Esophagus muscularis mucosa (tissue), 3 donors: ENCODE data around the gene FSD1L.

Experiments used
- POLR2A ChIP-seq: fragments of 450-650 bp; IDR thresholded peaks from one replicate; pipeline ENCODE4 v1.6.1; 2017; ENCODE audit warnings: antibody characterized with exemption, moderate library complexity, mild to moderate bottlenecking, low read depth
- POLR2AphosphoS5 ChIP-seq, 2 donors: sonication (generic); formaldehyde crosslinking; IDR thresholded peaks; one replicate each; pipeline ENCODE4 v1.6.1; 2017; ENCODE audit warnings: antibody characterized with exemption in 2 of 2
- TF ChIP-seq, protein P1 (sequence below), 3 experiments: fragments of 200-600 bp in 2 of 3; fragments of 450-650 bp in 1 of 3; sonication (generic) in 2 of 3; IDR thresholded peaks; one replicate each; pipeline ENCODE4 v1.5.1; 2017 to 2019; ENCODE audit warnings: antibody characterized with exemption in 3 of 3, mild to moderate bottlenecking in 2 of 3, moderate library complexity in 1 of 3

DNA sequence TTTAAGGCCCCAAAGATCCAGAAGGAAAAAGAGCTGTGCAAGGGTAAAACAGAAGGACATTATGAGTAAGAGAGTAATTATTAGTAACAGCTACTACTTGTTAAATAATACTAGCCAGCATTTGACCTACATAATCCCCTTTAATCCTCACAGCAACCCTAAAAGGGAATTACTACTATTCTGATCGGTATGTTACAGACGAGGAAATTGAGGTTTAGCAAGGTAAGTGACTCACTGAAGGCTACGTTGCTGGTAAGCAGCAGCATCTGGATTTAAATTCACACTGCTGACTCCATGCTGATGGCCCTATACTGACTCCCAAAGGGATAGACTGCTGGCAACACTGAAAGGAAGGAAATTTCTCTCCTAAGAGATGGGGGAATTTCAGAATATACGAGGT is 3.7 kb upstream of the FSD1L start:
- TF ChIP-seq, protein P1, sequence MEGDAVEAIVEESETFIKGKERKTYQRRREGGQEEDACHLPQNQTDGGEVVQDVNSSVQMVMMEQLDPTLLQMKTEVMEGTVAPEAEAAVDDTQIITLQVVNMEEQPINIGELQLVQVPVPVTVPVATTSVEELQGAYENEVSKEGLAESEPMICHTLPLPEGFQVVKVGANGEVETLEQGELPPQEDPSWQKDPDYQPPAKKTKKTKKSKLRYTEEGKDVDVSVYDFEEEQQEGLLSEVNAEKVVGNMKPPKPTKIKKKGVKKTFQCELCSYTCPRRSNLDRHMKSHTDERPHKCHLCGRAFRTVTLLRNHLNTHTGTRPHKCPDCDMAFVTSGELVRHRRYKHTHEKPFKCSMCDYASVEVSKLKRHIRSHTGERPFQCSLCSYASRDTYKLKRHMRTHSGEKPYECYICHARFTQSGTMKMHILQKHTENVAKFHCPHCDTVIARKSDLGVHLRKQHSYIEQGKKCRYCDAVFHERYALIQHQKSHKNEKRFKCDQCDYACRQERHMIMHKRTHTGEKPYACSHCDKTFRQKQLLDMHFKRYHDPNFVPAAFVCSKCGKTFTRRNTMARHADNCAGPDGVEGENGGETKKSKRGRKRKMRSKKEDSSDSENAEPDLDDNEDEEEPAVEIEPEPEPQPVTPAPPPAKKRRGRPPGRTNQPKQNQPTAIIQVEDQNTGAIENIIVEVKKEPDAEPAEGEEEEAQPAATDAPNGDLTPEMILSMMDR (IDR thresholded peaks at IDR 0.05), result no peak
- TF ChIP-seq POLR2A, result no peak
- no peak for TF ChIP-seq POLR2AphosphoS5 (IDR thresholded peaks at IDR 0.05)
